Loucy (cell line): ENCODE measurements around the gene TM7SF3.

Experiments used
- H2AFZ ChIP-seq: fragments of 200-600 bp; sonication (generic); 2 replicates; pipeline ENCODE4 v1.6.0; 2016; ENCODE audit warnings: antibody characterized with exemption, mild to moderate bottlenecking, low read length, moderate library complexity
- H3F3A ChIP-seq: fragments of 200-600 bp; 2 replicates; pipeline ENCODE4 v1.6.0; 2016; ENCODE audit warnings: antibody characterized with exemption, low read depth, mild to moderate bottlenecking
- H3K27me3 ChIP-seq: fragments of 200-600 bp; sonication (generic); 2 replicates; pipeline ENCODE4 v1.6.1; 2014; ENCODE audit warnings: low read length, mild to moderate bottlenecking; ENCODE audit not compliant: insufficient read depth, poor library complexity, severe bottlenecking
- H3K36me3 ChIP-seq: fragments of 200-600 bp; sonication (generic); 2 replicates; pipeline ENCODE4 v1.6.1; 2016; ENCODE audit warnings: low read length; ENCODE audit not compliant: insufficient read depth
- H3K4me1 ChIP-seq: fragments of 200-600 bp; sonication (generic); 2 replicates; pipeline ENCODE4 v1.5.1; 2014; ENCODE audit warnings: low read length, mild to moderate bottlenecking; ENCODE audit not compliant: insufficient read depth, poor library complexity, severe bottlenecking
- H3K4me2 ChIP-seq: fragments of 200-600 bp; sonication (generic); 2 replicates; pipeline ENCODE4 v1.6.0; 2014; ENCODE audit warnings: antibody characterized with exemption, low read length, low read depth, mild to moderate bottlenecking; ENCODE audit not compliant: poor library complexity, severe bottlenecking
- H3K4me3 ChIP-seq: fragments of 200-600 bp; sonication (generic); 2 replicates; pipeline ENCODE4 v1.5.1; 2014; ENCODE audit warnings: low read length, mild to moderate bottlenecking, mixed read lengths; ENCODE audit not compliant: poor library complexity, severe bottlenecking
- H3K79me2 ChIP-seq: fragments of 200-600 bp; sonication (generic); 2 replicates; pipeline ENCODE4 v1.6.1; 2014; ENCODE audit warnings: low read length; ENCODE audit not compliant: insufficient read depth
- H3K9ac ChIP-seq: fragments of 200-600 bp; sonication (generic); 2 replicates; pipeline ENCODE4 v1.6.0; 2014; ENCODE audit warnings: mild to moderate bottlenecking, low read depth, low read length, moderate library complexity; ENCODE audit not compliant: poor library complexity, severe bottlenecking
- H3K9me2 ChIP-seq: fragments of 200-600 bp; sonication (generic); replicated peaks from 2 replicates; pipeline ENCODE4 v1.6.1; 2016; ENCODE audit warnings: low read depth, low read length, mixed read lengths
- H3K9me3 ChIP-seq: fragments of 200-600 bp; sonication (generic); 2 replicates; pipeline ENCODE4 v1.6.1; 2014; ENCODE audit warnings: mild to moderate bottlenecking, antibody characterized with exemption, low read length, low read depth; ENCODE audit not compliant: insufficient read depth
- H4K20me1 ChIP-seq: fragments of 200-600 bp; sonication (generic); 2 replicates; pipeline ENCODE4 v1.6.0; 2014; ENCODE audit warnings: antibody characterized with exemption, low read length, mild to moderate bottlenecking; ENCODE audit not compliant: insufficient read depth, poor library complexity, severe bottlenecking
- CTCF ChIP-seq: fragments of 200-600 bp; sonication (generic); conservative IDR thresholded peaks from 2 replicates; pipeline ENCODE4 v1.5.1; 2014; ENCODE audit warnings: mild to moderate bottlenecking, antibody characterized with exemption, low read length
- EZH2phosphoT487 ChIP-seq: fragments of 200-600 bp; IDR thresholded peaks from 2 replicates; pipeline ENCODE4 v1.6.1; 2018; ENCODE audit warnings: antibody characterized with exemption, mild to moderate bottlenecking, moderate library complexity, borderline replicate concordance

The TM7SF3 gene

GRCh38 chr12:26978801-26979200 is 35.4 kb downstream of the TM7SF3 start:
- Histone ChIP-seq H3K4me1 (no peaks in the 10 kb centered on the region), H3K4me3 (no peak overlapping the region), H3K79me2 (peaks cover 12% of the 10 kb centered on the region; the same call in 1 of the 2 replicates), H2AFZ (no peak overlapping the region), H4K20me1 (peaks cover 2% of the 10 kb centered on the region), H3K9me3 (no peaks in the 10 kb centered on the region), H3K9me2 (no peaks in the 10 kb centered on the region), H3K9ac (no peak overlapping the region), H3K36me3 (peaks cover 92% of the 10 kb centered on the region; the same call in 1 of the 2 replicates), H3K27me3 (no peaks in the 10 kb centered on the region), H3K4me2 (no peak overlapping the region), H3F3A (no peaks in the 10 kb centered on the region)
- TF ChIP-seq CTCF (no peak), EZH2phosphoT487 (no peak)

- Histone ChIP-seq H3F3A (no peaks in the 10 kb centered on the region), H2AFZ (no peak overlapping the region), H3K36me3 (peaks cover 96% of the 10 kb centered on the region; the same call in 1 of the 2 replicates), H3K4me1 (no peaks in the 10 kb centered on the region), H3K79me2 (0 out of 2 replicates have a peak, but pooled peaks cover 4% of the 10 kb centered on the region), H3K9me2 (no peaks in the 10 kb centered on the region), H4K20me1 (peaks cover 2% of the 10 kb centered on the region), H3K4me3 (no peak overlapping the region), H3K4me2 (no peak overlapping the region), H3K9me3 (no peaks in the 10 kb centered on the region), H3K27me3 (no peaks in the 10 kb centered on the region), H3K9ac (no peak overlapping the region)
- TF ChIP-seq EZH2phosphoT487 (no peak), CTCF (no peak)
Measured at GRCh38 chr12:26976687-26977086, 37.5 kb downstream of the TM7SF3 start.

GRCh38 chr12:26971963-26972362 is 42.2 kb downstream of the TM7SF3 start:
- TF ChIP-seq EZH2phosphoT487 = no peak
- no peak for TF ChIP-seq CTCF

More at GRCh38 chr12:26971963-26972362, 42.2 kb downstream of the TM7SF3 start:
- no peaks in the 10 kb centered on the region for H3K79me2 ChIP-seq
- no peaks in the 10 kb centered on the region for H3K9me2 ChIP-seq
- H3K36me3 ChIP-seq = peaks cover 78% of the 10 kb centered on the region; the same call in 1 of the 2 replicates
- H3K9me3 ChIP-seq = no peaks in the 10 kb centered on the region
- H3F3A ChIP-seq = no peaks in the 10 kb centered on the region
- no peak overlapping the region for H3K4me3 ChIP-seq
- H4K20me1 ChIP-seq = peaks cover 2% of the 10 kb centered on the region
- H3K9ac ChIP-seq = no peak overlapping the region
- no peaks in the 10 kb centered on the region for H3K4me1 ChIP-seq
- no peak overlapping the region for H2AFZ ChIP-seq
- H3K27me3 ChIP-seq = no peaks in the 10 kb centered on the region
- H3K4me2 ChIP-seq = no peak overlapping the region
